K562 (cell line): ENCODE measurements around the gene POLD2. TPM values are rescaled to one million over a fixed set of nuclear protein-coding genes. Genes with fewer than 3 reads are reported as not detected.

Experiments
- ATAC-seq: fragments of 200-7000 bp; cut with Tn5 transposase; 3 replicates; pipeline ENCODE4 v1.9.1; 2020; ENCODE audit warnings: moderate library complexity
- BruUV-seq: library from RNA; stranded (reverse); fragments of 400-500 nt; replicated peaks from 2 replicates; lab custom pipeline; 2021; lab: Mats Ljungman, UMichigan
- CTCF ChIA-PET: fragments of 300-600 bp; formaldehyde crosslinking; extraction: SDS; loops from one replicate; lab custom pipeline; 2021; ENCODE audit warnings: low intra/inter-chr PET ratio; lab: Yijun Ruan, JAX
- POLR2A ChIA-PET: fragments of 300-600, 350-650 bp; sonication (Branson Sonifier 250); formaldehyde crosslinking; extraction: SDS; loops from one replicate; lab custom pipeline; 2021; ENCODE audit warnings: antibody characterized with exemption, inconsistent platforms; lab: Yijun Ruan, JAX
- DNase-seq, 4 experiments: peaks; one replicate each; pipeline versions ENCODE4 v3.0.0 to v3.0.0-alpha.2; 2011 to 2018; ENCODE audit warnings: low spot score in 3 of 4, mixed read lengths in 3 of 4; ENCODE audit errors: extremely low read depth in 1 of 4
- FAIRE-seq: peaks from 2 replicates; lab custom pipeline; 2011; peaks lifted over from hg19 to GRCh38; lab: Jason Lieb, UNC
- H2AFZ ChIP-seq: 2 replicates; pipeline ENCODE4 v1.6.0; 2011; ENCODE audit warnings: low read depth, low read length, control low read depth, inconsistent platforms
- H3K27ac ChIP-seq: fragments of 200-600 bp; 3 replicates; pipeline ENCODE4 v1.8.0; 2011; ENCODE audit warnings: low read depth, mild to moderate bottlenecking, control low read depth, inconsistent platforms, low read length, moderate library complexity, mixed read lengths; ENCODE audit errors: extremely low read depth
- H3K27me3 ChIP-seq, 2 experiments: fragments of 300-600 bp in 1 of 2; 2 replicates in 1 of 2; 3 replicates in 1 of 2; pipeline versions ENCODE4 v1.6.0 to v1.8.0; 2011; ENCODE audit warnings: inconsistent platforms in 2 of 2, low read length in 2 of 2, mild to moderate bottlenecking in 1 of 2, mixed read lengths in 1 of 2, moderate library complexity in 1 of 2; ENCODE audit not compliant: control insufficient read depth in 2 of 2, insufficient read depth in 2 of 2
- H3K36me3 ChIP-seq: fragments of 300-600 bp; 3 replicates; pipeline ENCODE4 v1.8.0; 2011; ENCODE audit warnings: mild to moderate bottlenecking, low read length, inconsistent platforms; ENCODE audit not compliant: control insufficient read depth, insufficient read depth
- H3K4me1 ChIP-seq, 2 experiments: fragments of 200-600 bp in 1 of 2; replicated peaks in 1 of 2; 2 replicates in 1 of 2; 3 replicates in 1 of 2; pipeline versions ENCODE4 v1.5.1 to v1.8.0; 2011; ENCODE audit warnings: inconsistent platforms in 2 of 2, low read length in 2 of 2, mild to moderate bottlenecking in 1 of 2, mixed read lengths in 1 of 2, moderate library complexity in 1 of 2; ENCODE audit not compliant: control insufficient read depth in 2 of 2, insufficient read depth in 2 of 2
- H3K4me2 ChIP-seq: 2 replicates; pipeline ENCODE4 v1.6.1; 2011; ENCODE audit warnings: low read length, control low read depth, inconsistent platforms, mixed read lengths; ENCODE audit not compliant: insufficient read depth
- H3K4me3 ChIP-seq: fragments of 200-600 bp; sonication (generic), shearing (Covaris generic); 2 replicates; pipeline ENCODE4 v1.5.1; 2016; ENCODE audit warnings: control low read depth, inconsistent platforms
- H3K79me2 ChIP-seq: fragments of 200-600 bp; 3 replicates; pipeline ENCODE4 v1.8.0; 2011; ENCODE audit warnings: low read length, inconsistent platforms; ENCODE audit not compliant: control insufficient read depth, insufficient read depth
- H3K9ac ChIP-seq, 2 experiments: 2 replicates each; pipeline versions ENCODE4 v1.6.0 to v1.6.1; 2011; ENCODE audit warnings: low read depth in 2 of 2, low read length in 2 of 2, control low read depth in 1 of 2, inconsistent platforms in 1 of 2, mild to moderate bottlenecking in 1 of 2, mixed read lengths in 1 of 2; ENCODE audit not compliant: insufficient read depth in 1 of 2
- H3K9me1 ChIP-seq: one replicate; pipeline ENCODE4 v1.6.0; 2011; ENCODE audit warnings: inconsistent platforms, mild to moderate bottlenecking, low read length, moderate library complexity; ENCODE audit not compliant: control insufficient read depth, insufficient read depth
- H3K9me3 ChIP-seq: replicated peaks from 2 replicates; pipeline ENCODE4 v1.5.1; 2011; ENCODE audit warnings: low read depth, low read length, inconsistent platforms; ENCODE audit not compliant: control insufficient read depth, insufficient read depth
- H4K20me1 ChIP-seq: replicated peaks from 2 replicates; pipeline ENCODE4 v1.6.1; 2011; ENCODE audit warnings: low read length, inconsistent platforms, mixed read lengths; ENCODE audit not compliant: control insufficient read depth, insufficient read depth
- ARHGAP35 ChIP-seq: fragments of 450-650 bp; IDR thresholded peaks from 2 replicates; pipeline ENCODE4 v1.6.1; 2018; ENCODE audit not compliant: partially characterized antibody
- BACH1 ChIP-seq: fragments of 200-800 bp; sonication (Bioruptor generic); IDR thresholded peaks from 2 replicates; pipeline ENCODE4 v1.6.1; 2016; ENCODE audit warnings: missing genetic modification characterization, missing compliant biosample characterization
- FOXA3 ChIP-seq, 2 experiments: fragments of 450-650 bp in 1 of 2; sonication (generic) in 1 of 2; formaldehyde crosslinking; IDR thresholded peaks in 1 of 2; conservative IDR thresholded peaks in 1 of 2; 2 replicates each; pipeline versions ENCODE4 v1.4.0 to v1.8.0; 2020 to 2022; ENCODE audit warnings: mild to moderate bottlenecking in 2 of 2, missing genetic modification reagents in 1 of 2
- GTF2A2 ChIP-seq: IDR thresholded peaks from 2 replicates; pipeline ENCODE4 v1.6.1; 2016; ENCODE audit warnings: mild to moderate bottlenecking, missing genetic modification characterization, missing compliant biosample characterization
- NFE2L1 ChIP-seq: fragments of 450-650 bp; IDR thresholded peaks from 2 replicates; pipeline ENCODE4 v1.6.1; 2016; ENCODE audit warnings: missing genetic modification characterization, low read depth, mild to moderate bottlenecking, missing compliant biosample characterization, moderate library complexity, borderline replicate concordance
- ZNF263 ChIP-seq: sonication (generic); formaldehyde crosslinking; IDR thresholded peaks from 2 replicates; pipeline ENCODE4 v1.8.0; 2022; ENCODE audit warnings: mild to moderate bottlenecking, missing genetic modification reagents, borderline replicate concordance
- ZNF561 ChIP-seq: fragments of 450-650 bp; formaldehyde crosslinking; conservative IDR thresholded peaks from 2 replicates; pipeline ENCODE4 v1.4.0; 2020; ENCODE audit warnings: mild to moderate bottlenecking, moderate library complexity
- WGBS: fragments of 100-300 bp; shearing (Covaris generic); methylation state at CpG from one replicate; pipeline ENCODE4 v1.1.6; 2016; ENCODE audit warnings: low coverage, mixed read lengths; ENCODE audit not compliant: insufficient coverage; ENCODE audit errors: missing lambda C conversion rate; 5-methylcytosine and 5-hydroxymethylcytosine counted together
- in situ Hi-C: fragments of 300-500 bp; cut with MboI; formaldehyde crosslinking; loops from 4 replicates; pipeline ENCODE4 v1.15.0; 2018; ENCODE audit warnings: inconsistent platforms, mixed read lengths
- intact Hi-C: fragments of 100-400 bp; cut with micrococcal nuclease; formaldehyde crosslinking; loops from 2 replicates; pipeline ENCODE4 v1.14.2; 2022
- polyA plus RNA-seq, 8 experiments: library from polyadenylated mRNA; depleted of rRNA in 4 of 8; stranded (reverse) in 5 of 8; unstranded in 3 of 8; fragments of >200 nt; fragmentation: Nextera tagmentation in 2 of 8; fragmentation: Illumina TruSeq in 1 of 8; extraction: Ambion mirVana in 2 of 8; extraction: Trizol in 1 of 8; gene quantifications; 2 replicates each; pipeline versions ENCODE4 v1.2.1 to v1.2.3, GENCODE V29; 2011 to 2014; ENCODE audit warnings: inconsistent platforms in 1 of 8, missing spikeins in 1 of 8
- total RNA-seq, 7 experiments: library from RNA; depleted of rRNA in 6 of 7; stranded (reverse); fragments of >200 nt in 6 of 7; fragmentation: Illumina TruSeq in 2 of 7; extraction: Trizol in 2 of 7; gene quantifications; 2 replicates each; pipeline versions ENCODE4 v1.2.1 to v1.2.3, GENCODE V29; 2011 to 2021; ENCODE audit warnings: low replicate concordance in 1 of 7

The POLD2 gene
- total and polyA plus RNA-seq, 9 of the 15 experiments (the other 6 are each of a cell fraction or from before 2014, with no cell fraction given): 29.7 to 259 (median 225) TPM

- POLR2A ChIA-PET: interaction anchor here (0.6 to 2.7 kb wide), 2 partner anchors 8 to 433 kb away, joined by 4 to 16 read pairs; no protein-coding TSS in a partner anchor
These were observed 16.0 kb downstream of the POLD2 start for GRCh38 chr7:44107116-44107960.

GRCh38 chr7:44106311-44107065, 16.9 kb downstream of the POLD2 start:
- in situ Hi-C loops: no loop called here
- H3K9me1 ChIP-seq: no peaks in the 10 kb centered on the region
- H3K36me3 ChIP-seq: no peaks in the 10 kb centered on the region
- H2AFZ ChIP-seq: no peak overlapping the region
- no peak overlapping the region for H3K9ac ChIP-seq
- intact Hi-C loops: no loop called here
- no peaks in the 10 kb centered on the region for H3K79me2 ChIP-seq
- FAIRE-seq (no peak), DNase-seq (no peak), ATAC-seq (no peak)
- peaks cover 17 to 56% of the 10 kb centered on the region in 2 experiments; a peak in 4 of 5 replicates for H3K27me3 ChIP-seq
- WGBS: 3% methylated on average over 9 of the region's 10 CpGs
- ChIA-PET POLR2A (interaction anchor here (0.6 to 2.7 kb wide), 3 partner anchors 9 to 433 kb away, joined by 3 to 16 read pairs (median 4); no protein-coding TSS in a partner anchor), CTCF (no interaction called here)
- TF ChIP-seq ZNF561 (CRISPR knock-in tag) (no peak), NFE2L1 (tag) (no peak), GTF2A2 (tag) (no peak), FOXA3 (CRISPR knock-in tag; conservative IDR thresholded peaks at IDR 0.05 in 1 of 2, IDR thresholded peaks at IDR 0.05 in 1 of 2) (no peak), ARHGAP35 (no peak)
- H3K27ac ChIP-seq: no peak overlapping the region
- no peak overlapping the region for H3K4me3 ChIP-seq
- H3K4me1 ChIP-seq: peaks cover 0 to 49% of the 10 kb centered on the region in 2 experiments; a peak in 2 of 5 replicates
- BruUV-seq: no TSS peak
- H3K9me3 ChIP-seq: no peaks in the 10 kb centered on the region
- no peak overlapping the region for H3K4me2 ChIP-seq
- peaks cover 7% of the 10 kb centered on the region; the same call in 1 of the 2 replicates for H4K20me1 ChIP-seq

More at GRCh38 chr7:44107116-44107960, 16.0 kb downstream of the POLD2 start:
- DNase-seq (no peak), ATAC-seq (no peak), FAIRE-seq (no peak)
- CTCF ChIA-PET: no interaction called here
- BruUV-seq: no TSS peak
- no peaks in the 10 kb centered on the region for H3K36me3 ChIP-seq
- peaks cover 19 to 62% of the 10 kb centered on the region in 2 experiments; a peak in 4 of 5 replicates for H3K27me3 ChIP-seq
- H3K4me1 ChIP-seq: peaks cover under 1 to 57% of the 10 kb centered on the region in 2 experiments; a peak in 3 of 5 replicates
- no peaks in the 10 kb centered on the region for H3K9me3 ChIP-seq
- H4K20me1 ChIP-seq: peaks cover 8% of the 10 kb centered on the region; the same call in 1 of the 2 replicates
- no peaks in the 10 kb centered on the region for H3K79me2 ChIP-seq
- H2AFZ ChIP-seq: no peak overlapping the region
- H3K4me3 ChIP-seq: no peak overlapping the region
- no peak overlapping the region for H3K27ac ChIP-seq
- no peak overlapping the region for H3K4me2 ChIP-seq
- TF ChIP-seq ZNF263 (CRISPR knock-in tag) (peak; percentile 41; the same call in 1 of the 2 replicates), BACH1 (tag) (no peak)
- WGBS: 24% methylated on average over 7 of the region's 18 CpGs
- no peaks in the 10 kb centered on the region for H3K9me1 ChIP-seq
- H3K9ac ChIP-seq: peak overlapping the region in 1 of 2 experiments; percentile 10; a peak in 1 of 4 replicates
- in situ Hi-C loops (no loop called here), intact Hi-C loops (no loop called here)
